Natural killer cell (primary cell): Measurements from ENCODE around the gene MGAT5B. TPM values are rescaled to one million over a fixed set of nuclear protein-coding genes. Genes with fewer than 3 reads are reported as not detected.

Experiments
- ATAC-seq, 3 donors: fragments of 150-1000 bp in 2 of 3; fragments of 200-7000 bp in 1 of 3; cut with Tn5 transposase; 1 replicate in 1 of 3; 2 replicates in 2 of 3; pipeline ENCODE4 v1.10.0; 2021; ENCODE audit warnings: mild to moderate bottlenecking in 2 of 3, moderate library complexity in 2 of 3
- DNase-seq, 2 donors: peaks; one replicate each; pipeline versions ENCODE4 v3.0.0 to v3.0.0-alpha.2; 2013 to 2021; ENCODE audit warnings: mixed read lengths in 1 of 2
- H3K27ac ChIP-seq: one replicate; pipeline ENCODE4 v1.5.1; 2013; ENCODE audit warnings: mild to moderate bottlenecking, low read length
- H3K27me3 ChIP-seq: one replicate; pipeline ENCODE4 v1.6.1; 2013; ENCODE audit warnings: low read length; ENCODE audit not compliant: control insufficient read depth, insufficient read depth
- H3K36me3 ChIP-seq: one replicate; pipeline ENCODE4 v1.6.1; 2013; ENCODE audit warnings: low read length; ENCODE audit not compliant: control insufficient read depth, insufficient read depth
- H3K4me1 ChIP-seq: one replicate; pipeline ENCODE4 v1.6.1; 2013; ENCODE audit warnings: low read length; ENCODE audit not compliant: control insufficient read depth, insufficient read depth
- H3K4me3 ChIP-seq: one replicate; pipeline ENCODE4 v1.5.1; 2013; ENCODE audit warnings: low read length
- H3K9me3 ChIP-seq: one replicate; pipeline ENCODE4 v1.6.1; 2013; ENCODE audit warnings: low read length; ENCODE audit not compliant: control insufficient read depth, insufficient read depth
- H3K27ac Mint-ChIP-seq, 2 donors: one replicate each; pipeline ENCODE4 v1.8.0; 2022; ENCODE audit warnings: mild to moderate bottlenecking in 2 of 2, mixed read lengths in 2 of 2, moderate library complexity in 1 of 2
- H3K27me3 Mint-ChIP-seq, 2 donors: one replicate each; pipeline ENCODE4 v1.8.0; 2022; ENCODE audit warnings: low read depth in 2 of 2, mixed read lengths in 2 of 2
- H3K36me3 Mint-ChIP-seq: one replicate; pipeline ENCODE4 v1.8.0; 2022; ENCODE audit warnings: mixed read lengths
- H3K4me1 Mint-ChIP-seq, 2 donors: one replicate each; pipeline ENCODE4 v1.8.0; 2022; ENCODE audit warnings: mixed read lengths in 2 of 2
- H3K4me3 Mint-ChIP-seq: one replicate; pipeline ENCODE4 v1.8.0; 2022; ENCODE audit warnings: mild to moderate bottlenecking, moderate library complexity, mixed read lengths
- H3K9me3 Mint-ChIP-seq, 2 donors: one replicate each; pipeline ENCODE4 v1.8.0; 2022; ENCODE audit warnings: mixed read lengths in 2 of 2
- WGBS: methylation state at CpG from one replicate; pipeline ENCODE4 v1.1.7; 2013; ENCODE audit warnings: missing lambda C conversion rate; ENCODE audit not compliant: insufficient coverage; 5-methylcytosine and 5-hydroxymethylcytosine counted together
- intact Hi-C: fragments of 100-400 bp; cut with micrococcal nuclease; formaldehyde crosslinking; loops from one replicate; pipeline ENCODE4 v1.14.2; 2022
- total RNA-seq, 4 donors: library from RNA; stranded (reverse); fragments of 120-200 nt in 1 of 4; gene quantifications; one replicate each; pipeline versions ENCODE4 v1.2.3 to v1.2.4, GENCODE V29; 2013 to 2022
- TF ChIP-seq, protein P1 (sequence below): fragments of 200-600 bp; IDR thresholded peaks from one replicate; pipeline ENCODE4 v1.8.0; 2022; ENCODE audit warnings: antibody characterized with exemption

The MGAT5B gene
- total RNA-seq, 3 donors from 2014 or later (not counting 1 experiment from before 2014, with no cell fraction given): not detected

- DNase-seq (no peak), ATAC-seq (no peak)
- intact Hi-C loops: no loop called here
- no peak overlapping the region for H3K27ac Mint-ChIP-seq
- H3K9me3 ChIP-seq: no peaks in the 10 kb centered on the region
- 84% methylated on average over 16 of the region's 18 CpGs for WGBS
- H3K9me3 Mint-ChIP-seq: no peaks in the 10 kb centered on the region
- H3K36me3 Mint-ChIP-seq: no peaks in the 10 kb centered on the region
- no peaks in the 10 kb centered on the region for H3K4me1 Mint-ChIP-seq
- H3K27me3 ChIP-seq: no peaks in the 10 kb centered on the region
- TF ChIP-seq, protein P1, sequence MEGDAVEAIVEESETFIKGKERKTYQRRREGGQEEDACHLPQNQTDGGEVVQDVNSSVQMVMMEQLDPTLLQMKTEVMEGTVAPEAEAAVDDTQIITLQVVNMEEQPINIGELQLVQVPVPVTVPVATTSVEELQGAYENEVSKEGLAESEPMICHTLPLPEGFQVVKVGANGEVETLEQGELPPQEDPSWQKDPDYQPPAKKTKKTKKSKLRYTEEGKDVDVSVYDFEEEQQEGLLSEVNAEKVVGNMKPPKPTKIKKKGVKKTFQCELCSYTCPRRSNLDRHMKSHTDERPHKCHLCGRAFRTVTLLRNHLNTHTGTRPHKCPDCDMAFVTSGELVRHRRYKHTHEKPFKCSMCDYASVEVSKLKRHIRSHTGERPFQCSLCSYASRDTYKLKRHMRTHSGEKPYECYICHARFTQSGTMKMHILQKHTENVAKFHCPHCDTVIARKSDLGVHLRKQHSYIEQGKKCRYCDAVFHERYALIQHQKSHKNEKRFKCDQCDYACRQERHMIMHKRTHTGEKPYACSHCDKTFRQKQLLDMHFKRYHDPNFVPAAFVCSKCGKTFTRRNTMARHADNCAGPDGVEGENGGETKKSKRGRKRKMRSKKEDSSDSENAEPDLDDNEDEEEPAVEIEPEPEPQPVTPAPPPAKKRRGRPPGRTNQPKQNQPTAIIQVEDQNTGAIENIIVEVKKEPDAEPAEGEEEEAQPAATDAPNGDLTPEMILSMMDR: no peak
- H3K36me3 ChIP-seq: no peaks in the 10 kb centered on the region
- H3K4me3 Mint-ChIP-seq: no peak overlapping the region
- no peaks in the 10 kb centered on the region for H3K4me1 ChIP-seq
- H3K27ac ChIP-seq: no peak overlapping the region
- H3K27me3 Mint-ChIP-seq: no peaks in the 10 kb centered on the region
- H3K4me3 ChIP-seq: no peak overlapping the region
Measured at GRCh38 chr17:76946111-76946771, 78.0 kb downstream of the MGAT5B start.

GRCh38 chr17:76946772-76947135 is 78.5 kb downstream of the MGAT5B start:
- H3K27me3 ChIP-seq: no peaks in the 10 kb centered on the region
- H3K27ac ChIP-seq: no peak overlapping the region
- no peaks in the 10 kb centered on the region for H3K4me1 Mint-ChIP-seq
- H3K27ac Mint-ChIP-seq: no peak overlapping the region
- H3K36me3 Mint-ChIP-seq: no peaks in the 10 kb centered on the region
- no peaks in the 10 kb centered on the region for H3K27me3 Mint-ChIP-seq
- intact Hi-C loops: no loop called here
- no peaks in the 10 kb centered on the region for H3K9me3 Mint-ChIP-seq
- H3K4me1 ChIP-seq: no peaks in the 10 kb centered on the region
- no peak overlapping the region for H3K4me3 Mint-ChIP-seq
- WGBS: 80% methylated on average over 10 of the region's 10 CpGs
- no peaks in the 10 kb centered on the region for H3K36me3 ChIP-seq
- ATAC-seq (no peak), DNase-seq (no peak)
- H3K9me3 ChIP-seq: no peaks in the 10 kb centered on the region
- TF ChIP-seq, protein P1: no peak
- H3K4me3 ChIP-seq: no peak overlapping the region

DNA sequence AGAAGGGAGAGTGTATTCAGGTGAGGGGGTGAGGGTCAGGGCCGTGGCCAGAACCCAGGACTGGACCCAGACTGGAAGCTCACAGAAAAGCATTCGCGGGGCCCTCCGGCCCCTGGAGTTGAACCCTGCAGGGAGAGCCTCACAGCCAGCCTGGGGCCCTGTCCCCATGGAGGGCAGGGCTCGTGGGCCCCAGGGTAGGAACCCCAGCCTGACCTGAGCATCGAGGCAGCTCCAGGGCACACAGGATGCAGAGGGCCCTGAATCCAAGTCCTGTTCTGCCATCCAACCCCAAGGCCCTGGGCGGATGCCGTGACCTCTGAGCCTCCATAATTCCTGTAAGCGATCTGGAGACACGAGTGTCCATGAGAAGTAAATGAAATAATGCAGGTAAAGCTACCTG is 79.1 kb downstream of the MGAT5B start:
- Mint-ChIP-seq H3K4me3 (no peak overlapping the region), H3K27me3 (no peaks in the 10 kb centered on the region), H3K27ac (no peak overlapping the region), H3K9me3 (no peaks in the 10 kb centered on the region), H3K36me3 (no peaks in the 10 kb centered on the region), H3K4me1 (no peaks in the 10 kb centered on the region)
- H3K27me3 ChIP-seq: no peaks in the 10 kb centered on the region
- 91% methylated on average over 10 of the region's 10 CpGs for WGBS
- TF ChIP-seq, protein P1: no peak
- intact Hi-C loops: no loop called here
- no peak for DNase-seq
- no peak overlapping the region for H3K4me3 ChIP-seq
- H3K9me3 ChIP-seq: no peaks in the 10 kb centered on the region
- H3K4me1 ChIP-seq: no peaks in the 10 kb centered on the region
- H3K27ac ChIP-seq: no peak overlapping the region
- H3K36me3 ChIP-seq: no peaks in the 10 kb centered on the region
- peak in 1 of 3 donors; percentile 14 for ATAC-seq

DNA sequence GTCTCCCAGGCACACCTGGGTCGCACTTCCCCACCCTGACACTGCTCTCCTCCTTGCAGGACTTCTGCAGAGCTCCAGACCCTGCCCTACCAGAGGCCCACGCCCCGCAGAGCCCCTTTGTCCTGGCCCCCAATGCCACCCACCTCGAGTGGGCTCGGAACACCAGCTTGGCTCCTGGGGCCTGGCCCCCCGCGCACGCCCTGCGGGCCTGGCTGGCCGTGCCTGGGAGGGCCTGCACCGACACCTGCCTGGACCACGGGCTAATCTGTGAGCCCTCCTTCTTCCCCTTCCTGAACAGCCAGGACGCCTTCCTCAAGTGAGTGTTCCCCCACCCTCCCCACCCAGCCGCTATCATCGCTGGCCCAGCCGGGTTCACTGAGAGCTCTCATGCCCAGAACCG is 79.6 kb downstream of the MGAT5B start:
- no peaks in the 10 kb centered on the region for H3K4me1 Mint-ChIP-seq
- Histone ChIP-seq H3K4me1 (no peaks in the 10 kb centered on the region), H3K27ac (no peak overlapping the region), H3K36me3 (no peaks in the 10 kb centered on the region), H3K27me3 (no peaks in the 10 kb centered on the region), H3K4me3 (no peak overlapping the region), H3K9me3 (no peaks in the 10 kb centered on the region)
- TF ChIP-seq, protein P1: no peak
- WGBS: 34% methylated on average over 14 of the region's 17 CpGs
- no peaks in the 10 kb centered on the region for H3K9me3 Mint-ChIP-seq
- intact Hi-C loops: no loop called here
- H3K36me3 Mint-ChIP-seq: no peaks in the 10 kb centered on the region
- no peaks in the 10 kb centered on the region for H3K27me3 Mint-ChIP-seq
- DNase-seq: no peak
- H3K27ac Mint-ChIP-seq: no peak overlapping the region
- no peak for ATAC-seq
- H3K4me3 Mint-ChIP-seq: no peak overlapping the region
